Progenitor cell of endocrine pancreas (in vitro differentiated cells): ENCODE results near the gene NEK7. TPM values are rescaled to one million over a fixed set of nuclear protein-coding genes. Genes with fewer than 3 reads are reported as not detected.

Experiments used
- DNase-seq: peaks from one replicate; pipeline ENCODE4 v3.0.0; 2021; ENCODE audit warnings: low spot score; ENCODE audit not compliant: unreplicated experiment
- H3K27ac Mint-ChIP-seq: 2 replicates; pipeline ENCODE4 v1.8.0; 2021; ENCODE audit warnings: mild to moderate bottlenecking, moderate library complexity, mixed read lengths
- H3K27me3 Mint-ChIP-seq: 2 replicates; pipeline ENCODE4 v1.8.0; 2021; ENCODE audit warnings: mixed read lengths
- H3K36me3 Mint-ChIP-seq: 2 replicates; pipeline ENCODE4 v1.8.0; 2022; ENCODE audit warnings: mixed read lengths; ENCODE audit not compliant: insufficient read depth
- H3K4me1 Mint-ChIP-seq: 2 replicates; pipeline ENCODE4 v1.8.0; 2021; ENCODE audit warnings: low read depth, mixed read lengths
- H3K4me3 Mint-ChIP-seq: 2 replicates; pipeline ENCODE4 v1.8.0; 2021; ENCODE audit warnings: low read depth, mild to moderate bottlenecking, moderate library complexity, mixed read lengths
- H3K9me3 Mint-ChIP-seq: 2 replicates; pipeline ENCODE4 v1.8.0; 2021; ENCODE audit warnings: low read depth, mixed read lengths
- CTCF ChIP-seq: fragments of 200-600 bp; sonication (generic); IDR thresholded peaks from one replicate; pipeline ENCODE4 v1.5.0; 2021; ENCODE audit warnings: antibody characterized with exemption, mild to moderate bottlenecking; ENCODE audit not compliant: unreplicated experiment
- total RNA-seq: library from RNA; stranded (reverse); gene quantifications from 2 replicates; pipeline ENCODE4 v1.2.1, GENCODE V29; 2021

The NEK7 gene
- total RNA-seq, 1 donor from 2014 or later = 25.9 TPM

GRCh38 chr1:198350456-198350855, 193.7 kb downstream of the NEK7 start:
- DNase-seq = no peak
- Mint-ChIP-seq H3K4me3 (no peak overlapping the region), H3K4me1 (peaks cover 1% of the 10 kb centered on the region), H3K36me3 (no peaks in the 10 kb centered on the region), H3K27me3 (no peaks in the 10 kb centered on the region), H3K27ac (no peak overlapping the region), H3K9me3 (no peaks in the 10 kb centered on the region)
- TF ChIP-seq CTCF = no peak

- no peak for TF ChIP-seq CTCF
- Mint-ChIP-seq H3K27ac (no peak overlapping the region), H3K4me1 (no peaks in the 10 kb centered on the region), H3K27me3 (no peaks in the 10 kb centered on the region), H3K36me3 (no peaks in the 10 kb centered on the region), H3K9me3 (no peaks in the 10 kb centered on the region), H3K4me3 (no peak overlapping the region)
- no peak for DNase-seq
Measured at GRCh38 chr1:198352975-198353695, 196.3 kb downstream of the NEK7 start.

GRCh38 chr1:198357937-198358336, 201.1 kb downstream of the NEK7 start:
- Mint-ChIP-seq H3K9me3 (no peaks in the 10 kb centered on the region), H3K4me3 (no peak overlapping the region), H3K4me1 (peaks cover 3% of the 10 kb centered on the region), H3K27me3 (no peaks in the 10 kb centered on the region), H3K36me3 (no peaks in the 10 kb centered on the region), H3K27ac (no peak overlapping the region)
- TF ChIP-seq CTCF = no peak
- no peak for DNase-seq

GRCh38 chr1:198359024-198359653, 202.3 kb downstream of the NEK7 start:
- no peaks in the 10 kb centered on the region for H3K27me3 Mint-ChIP-seq
- H3K4me3 Mint-ChIP-seq = no peak overlapping the region
- peaks cover 3% of the 10 kb centered on the region for H3K4me1 Mint-ChIP-seq
- H3K36me3 Mint-ChIP-seq = no peaks in the 10 kb centered on the region
- no peaks in the 10 kb centered on the region for H3K9me3 Mint-ChIP-seq
- H3K27ac Mint-ChIP-seq = no peak overlapping the region
- TF ChIP-seq CTCF = peak; percentile 44
- no peak for DNase-seq

GRCh38 chr1:198360208-198360729, 203.5 kb downstream of the NEK7 start:
- H3K9me3 Mint-ChIP-seq = no peaks in the 10 kb centered on the region
- DNase-seq = no peak
- H3K36me3 Mint-ChIP-seq = no peaks in the 10 kb centered on the region
- peaks cover 3% of the 10 kb centered on the region for H3K4me1 Mint-ChIP-seq
- no peak for TF ChIP-seq CTCF
- H3K27me3 Mint-ChIP-seq = no peaks in the 10 kb centered on the region
- no peak overlapping the region for H3K27ac Mint-ChIP-seq
- H3K4me3 Mint-ChIP-seq = no peak overlapping the region
